ENCODE measurements around the gene PBX3.

DNA sequence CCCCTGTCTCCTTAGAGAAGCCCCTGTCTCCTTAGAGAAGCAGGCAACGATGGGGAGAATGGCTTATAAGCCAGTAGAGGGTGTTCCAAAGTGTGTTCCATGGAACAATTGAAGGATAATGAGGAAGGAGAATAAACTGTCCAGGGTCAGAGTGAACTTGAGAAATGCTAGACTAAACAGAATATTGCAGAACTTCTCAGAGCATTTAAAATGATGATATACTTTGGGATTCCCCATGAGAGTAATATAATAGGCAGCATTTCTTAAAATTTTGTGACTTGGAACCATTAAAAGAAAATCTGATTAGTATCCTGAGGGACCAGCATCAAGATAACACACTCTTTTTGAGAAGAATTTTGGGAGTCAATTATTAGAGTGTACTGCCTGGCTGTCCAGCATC lies 116.8 kb downstream of the PBX3 start:
- no peak for TF ChIP-seq EZH2phosphoT487 (IDR thresholded peaks at IDR 0.05; ENCODE audit: borderline replicate concordance, low read depth, low read length)
- TF ChIP-seq, protein P1, sequence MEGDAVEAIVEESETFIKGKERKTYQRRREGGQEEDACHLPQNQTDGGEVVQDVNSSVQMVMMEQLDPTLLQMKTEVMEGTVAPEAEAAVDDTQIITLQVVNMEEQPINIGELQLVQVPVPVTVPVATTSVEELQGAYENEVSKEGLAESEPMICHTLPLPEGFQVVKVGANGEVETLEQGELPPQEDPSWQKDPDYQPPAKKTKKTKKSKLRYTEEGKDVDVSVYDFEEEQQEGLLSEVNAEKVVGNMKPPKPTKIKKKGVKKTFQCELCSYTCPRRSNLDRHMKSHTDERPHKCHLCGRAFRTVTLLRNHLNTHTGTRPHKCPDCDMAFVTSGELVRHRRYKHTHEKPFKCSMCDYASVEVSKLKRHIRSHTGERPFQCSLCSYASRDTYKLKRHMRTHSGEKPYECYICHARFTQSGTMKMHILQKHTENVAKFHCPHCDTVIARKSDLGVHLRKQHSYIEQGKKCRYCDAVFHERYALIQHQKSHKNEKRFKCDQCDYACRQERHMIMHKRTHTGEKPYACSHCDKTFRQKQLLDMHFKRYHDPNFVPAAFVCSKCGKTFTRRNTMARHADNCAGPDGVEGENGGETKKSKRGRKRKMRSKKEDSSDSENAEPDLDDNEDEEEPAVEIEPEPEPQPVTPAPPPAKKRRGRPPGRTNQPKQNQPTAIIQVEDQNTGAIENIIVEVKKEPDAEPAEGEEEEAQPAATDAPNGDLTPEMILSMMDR (conservative IDR thresholded peaks at IDR 0.05; ENCODE audit: low read length): no peak

Measured in OCI-LY7 (cell line).